Smooth muscle cell (in vitro differentiated cells): ENCODE data around the gene CCDC136. TPM values are rescaled to one million over a fixed set of nuclear protein-coding genes. Genes with fewer than 3 reads are reported as not detected.

Experiments
- DNase-seq: peaks from one replicate; lab custom pipeline; 2025; ENCODE audit not compliant: unreplicated experiment; lab: John Stamatoyannopoulos, UW
- H2AFZ ChIP-seq: fragments of 200-600 bp; sonication (generic); 2 replicates; pipeline ENCODE4 v1.6.0; 2016; ENCODE audit warnings: antibody characterized with exemption, low read depth, mild to moderate bottlenecking
- H3F3A ChIP-seq: fragments of 200-600 bp; sonication (generic); 2 replicates; pipeline ENCODE4 v1.6.0; 2017; ENCODE audit warnings: antibody characterized with exemption, low read depth
- H3K27ac ChIP-seq: fragments of 200-600 bp; sonication (generic); 2 replicates; pipeline ENCODE4 v1.5.1; 2016; ENCODE audit warnings: low read depth, mild to moderate bottlenecking
- H3K27me3 ChIP-seq: fragments of 200-600 bp; sonication (generic); 2 replicates; pipeline ENCODE4 v1.6.1; 2016; ENCODE audit warnings: low read depth, mild to moderate bottlenecking
- H3K36me3 ChIP-seq: fragments of 200-600 bp; sonication (generic); 2 replicates; pipeline ENCODE4 v1.5.1; 2016; ENCODE audit warnings: low read depth
- H3K4me1 ChIP-seq: fragments of 200-600 bp; sonication (generic); 2 replicates; pipeline ENCODE4 v1.5.1; 2016; ENCODE audit warnings: low read depth
- H3K4me2 ChIP-seq: fragments of 200-600 bp; sonication (generic); 2 replicates; pipeline ENCODE4 v1.6.0; 2016; ENCODE audit warnings: mild to moderate bottlenecking
- H3K4me3 ChIP-seq: fragments of 200-600 bp; sonication (generic); 2 replicates; pipeline ENCODE4 v1.5.1; 2016; ENCODE audit warnings: mild to moderate bottlenecking
- H3K79me2 ChIP-seq: fragments of 200-600 bp; sonication (generic); 2 replicates; pipeline ENCODE4 v1.6.0; 2016; ENCODE audit warnings: low read depth, mild to moderate bottlenecking
- H3K9ac ChIP-seq: fragments of 200-600 bp; sonication (generic); 2 replicates; pipeline ENCODE4 v1.6.0; 2016; ENCODE audit warnings: low read depth
- H3K9me3 ChIP-seq: fragments of 200-600 bp; sonication (generic); replicated peaks from 2 replicates; pipeline ENCODE4 v1.5.1; 2016; ENCODE audit warnings: low read depth
- H4K20me1 ChIP-seq: fragments of 200-600 bp; sonication (generic); 2 replicates; pipeline ENCODE4 v1.6.0; 2016; ENCODE audit warnings: low read depth
- CTCF ChIP-seq: fragments of 200-600 bp; sonication (generic); IDR thresholded peaks from 2 replicates; pipeline ENCODE4 v1.5.1; 2017; ENCODE audit warnings: borderline replicate concordance, mild to moderate bottlenecking, antibody characterized with exemption; ENCODE audit not compliant: insufficient read depth, poor library complexity, severe bottlenecking
- WGBS: methylation state at CpG from one replicate; pipeline ENCODE4 v1.1.7; 2016; ENCODE audit warnings: low lambda C conversion rate; 5-methylcytosine and 5-hydroxymethylcytosine counted together
- polyA plus RNA-seq: library from polyadenylated mRNA; unstranded; fragments of >200 nt; fragmentation: Nextera tagmentation; extraction: Ambion mirVana; gene quantifications from 2 replicates; pipeline ENCODE4 v1.2.1, GENCODE V29; 2016
- total RNA-seq: library from RNA; depleted of rRNA; stranded (reverse); fragments of >200 nt; gene quantifications from 2 replicates; pipeline ENCODE4 v1.2.3, GENCODE V29; 2014

Gene CCDC136
- total and polyA plus RNA-seq, 2 experiments from 2014 or later, result 2.7 to 3.1 TPM

- H3K27ac ChIP-seq, result peak overlapping the region; percentile 98
- peaks cover 27% of the 10 kb centered on the region for H3K4me1 ChIP-seq
These were observed 47.3 kb upstream of the CCDC136 start for GRCh38 chr7:128744366-128744905.

GRCh38 chr7:128745706-128746105 lies 46.1 kb upstream of the CCDC136 start:
- H3F3A ChIP-seq, result peaks cover 30% of the 10 kb centered on the region

More at GRCh38 chr7:128744366-128744905, 47.3 kb upstream of the CCDC136 start:
- DNase-seq, result no peak
- H3K36me3 ChIP-seq, result peaks cover 14% of the 10 kb centered on the region
- no peak overlapping the region for H3K4me3 ChIP-seq
- WGBS, result 87% methylated on average over 2 of the region's 2 CpGs
- H4K20me1 ChIP-seq, result peaks cover 100% of the 10 kb centered on the region
- H3K79me2 ChIP-seq, result peaks cover 100% of the 10 kb centered on the region
- peak overlapping the region; percentile 97 for H3K4me2 ChIP-seq
- H3K9me3 ChIP-seq, result no peaks in the 10 kb centered on the region
- H3K27me3 ChIP-seq, result no peaks in the 10 kb centered on the region
- H3K9ac ChIP-seq, result no peak overlapping the region
- no peak for TF ChIP-seq CTCF
- H3F3A ChIP-seq, result peaks cover 25% of the 10 kb centered on the region
- no peak overlapping the region for H2AFZ ChIP-seq

GRCh38 chr7:128747327-128748079 lies 44.3 kb upstream of the CCDC136 start:
- peaks cover 8% of the 10 kb centered on the region for H3K4me1 ChIP-seq
- no peaks in the 10 kb centered on the region for H3K9me3 ChIP-seq
- H3K4me2 ChIP-seq, result no peak overlapping the region
- peaks cover 26% of the 10 kb centered on the region for H3K36me3 ChIP-seq
- 91% methylated on average over 6 of the region's 6 CpGs for WGBS
- peaks cover 100% of the 10 kb centered on the region for H4K20me1 ChIP-seq
- H3K9ac ChIP-seq, result no peak overlapping the region
- DNase-seq, result no peak
- no peak for TF ChIP-seq CTCF
- H2AFZ ChIP-seq, result no peak overlapping the region
- no peaks in the 10 kb centered on the region for H3K27me3 ChIP-seq
- H3K79me2 ChIP-seq, result peaks cover 100% of the 10 kb centered on the region
- no peak overlapping the region for H3K4me3 ChIP-seq
- peaks cover 35% of the 10 kb centered on the region for H3F3A ChIP-seq
- no peak overlapping the region for H3K27ac ChIP-seq

More at GRCh38 chr7:128745706-128746105, 46.1 kb upstream of the CCDC136 start:
- Histone ChIP-seq H3K27me3 (no peaks in the 10 kb centered on the region), H3K4me1 (peaks cover 21% of the 10 kb centered on the region), H3K4me3 (no peak overlapping the region), H3K27ac (no peak overlapping the region), H3K9ac (no peak overlapping the region), H3K36me3 (peaks cover 23% of the 10 kb centered on the region), H3K9me3 (no peaks in the 10 kb centered on the region), H4K20me1 (peaks cover 100% of the 10 kb centered on the region), H3K4me2 (no peak overlapping the region), H2AFZ (no peak overlapping the region), H3K79me2 (peaks cover 100% of the 10 kb centered on the region)
- DNase-seq, result no peak
- TF ChIP-seq CTCF, result no peak
- 96% methylated on average over 1 of the region's 1 CpG for WGBS
